GM19099 (cell line): ENCODE results near the gene BUD23.

Experiments used
- POLR2A ChIP-seq: IDR thresholded peaks from 3 replicates; pipeline ENCODE4 v1.6.1; 2011; ENCODE audit warnings: low read depth; ENCODE audit not compliant: insufficient read length; ENCODE audit errors: extremely low read depth

BUD23 gene

DNA sequence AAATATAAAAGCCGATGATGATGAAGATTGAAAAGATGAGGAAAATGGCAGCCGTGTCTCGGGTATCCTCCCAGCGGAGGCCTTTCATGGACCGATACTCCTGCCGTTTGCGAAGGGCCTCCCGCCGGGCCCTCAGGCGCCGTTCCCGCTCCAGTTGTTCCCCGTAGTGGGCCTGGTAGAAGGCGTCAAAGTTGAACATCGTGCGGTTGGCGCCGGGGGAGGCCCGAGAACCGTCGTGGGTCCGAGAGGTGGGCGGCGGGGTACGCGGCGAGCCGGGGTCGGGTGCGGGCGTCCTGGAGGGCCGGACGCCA is 697 bp upstream of the BUD23 start:
- TF ChIP-seq POLR2A = no peak

DNA sequence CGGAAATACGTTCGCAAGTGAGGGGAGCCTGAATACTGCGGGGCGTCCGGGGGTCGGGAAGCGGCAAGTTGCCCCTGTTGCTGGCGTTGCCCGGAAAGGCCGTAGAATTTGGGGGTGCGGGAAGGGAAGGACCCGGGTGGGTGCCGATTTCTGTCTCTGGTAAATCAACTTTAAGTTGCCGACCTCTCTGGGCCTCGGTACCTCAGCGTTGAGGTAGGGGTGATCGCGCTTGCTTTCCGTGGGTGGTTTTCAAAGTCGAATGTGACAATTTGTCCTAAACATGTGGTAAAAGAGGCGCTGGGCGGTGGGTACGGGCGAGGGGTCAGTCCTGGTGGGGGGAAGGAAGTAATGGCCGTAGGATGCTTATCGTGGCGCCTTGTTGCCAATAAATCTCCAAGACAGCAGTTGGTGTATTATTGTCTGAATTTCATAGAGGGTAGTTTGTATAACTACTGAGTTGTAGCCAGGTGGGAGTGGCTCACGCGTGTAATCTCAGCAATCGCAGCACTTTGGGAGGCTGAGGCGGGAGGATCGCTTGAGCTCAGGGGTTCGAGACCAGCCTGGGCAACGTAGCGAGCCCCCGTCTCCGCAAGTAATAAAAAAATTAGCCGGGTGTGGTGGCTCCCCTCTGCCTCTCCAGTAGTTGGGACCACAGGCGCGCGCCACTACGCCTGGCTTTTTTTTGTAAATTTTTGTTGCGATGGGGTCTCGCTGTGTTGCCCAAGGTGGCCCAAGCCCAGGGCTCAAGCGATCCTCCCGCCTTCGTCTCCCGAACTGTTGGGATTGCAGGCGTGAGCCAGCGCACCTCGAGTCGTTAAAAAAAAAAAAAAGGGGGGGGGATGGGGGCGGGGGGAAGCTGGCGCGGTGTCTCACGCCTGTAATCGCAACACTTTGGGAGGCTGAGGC is 644 bp downstream of the BUD23 start:
- no peak for TF ChIP-seq POLR2A

DNA sequence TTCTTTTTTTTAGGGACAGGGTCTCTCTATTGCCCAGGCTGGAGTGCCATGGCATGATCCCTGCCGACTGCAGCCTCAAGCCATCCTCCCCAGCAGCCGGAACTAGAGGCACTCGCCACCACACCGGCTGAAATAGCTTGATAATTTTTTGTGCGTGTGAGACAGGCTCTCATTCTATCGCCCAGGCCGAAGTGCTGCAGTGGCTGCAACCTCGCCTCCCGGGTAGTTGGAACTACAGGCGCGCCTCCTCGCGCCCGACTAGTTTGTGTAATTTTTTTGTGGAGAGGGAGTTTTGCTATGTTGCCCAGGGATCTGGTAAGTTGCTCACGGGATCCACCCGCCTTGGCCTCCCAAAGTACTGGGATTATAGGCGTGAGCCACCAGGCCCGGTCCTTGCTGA is 1.9 kb downstream of the BUD23 start:
- no peak for TF ChIP-seq POLR2A

DNA sequence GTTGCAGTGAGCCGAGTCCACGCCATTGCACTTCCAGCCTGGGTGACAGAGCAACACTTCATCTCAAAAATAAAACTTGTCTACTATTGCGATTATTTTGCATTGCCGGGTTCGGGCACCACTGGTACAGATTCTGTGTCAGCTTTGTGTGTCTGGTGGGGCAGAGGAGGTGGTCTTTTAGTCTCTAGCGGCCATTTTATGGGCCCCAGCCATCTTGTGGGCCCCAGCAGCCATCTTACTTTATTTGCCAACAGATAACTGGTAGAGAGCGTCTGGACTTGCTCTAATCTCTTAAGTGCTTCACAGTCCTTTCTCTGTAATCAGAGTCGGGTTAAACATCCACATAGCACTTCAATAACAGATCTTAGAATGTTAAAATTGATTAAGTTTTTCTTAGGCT is 4.9 kb downstream of the BUD23 start:
- no peak for TF ChIP-seq POLR2A

DNA sequence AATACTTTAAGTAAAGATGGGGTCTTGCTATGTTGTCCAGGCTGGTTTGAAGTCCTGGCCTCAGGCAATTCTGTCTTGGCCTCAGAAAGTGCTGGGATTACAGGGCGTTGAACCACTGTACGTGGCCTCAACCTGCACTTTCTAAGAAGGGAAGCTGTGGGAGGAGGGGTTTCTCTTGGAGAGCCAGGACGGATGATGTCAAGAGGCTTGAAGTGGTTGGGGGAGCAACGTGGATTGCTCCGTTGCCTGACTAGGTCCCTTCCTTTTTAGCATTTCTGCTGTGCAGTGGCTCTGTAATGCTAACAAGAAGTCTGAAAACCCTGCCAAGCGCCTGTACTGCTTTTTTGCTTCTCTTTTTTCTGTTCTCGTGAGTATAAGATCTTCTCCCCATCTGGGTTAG is 7.2 kb downstream of the BUD23 start:
- no peak for TF ChIP-seq POLR2A

DNA sequence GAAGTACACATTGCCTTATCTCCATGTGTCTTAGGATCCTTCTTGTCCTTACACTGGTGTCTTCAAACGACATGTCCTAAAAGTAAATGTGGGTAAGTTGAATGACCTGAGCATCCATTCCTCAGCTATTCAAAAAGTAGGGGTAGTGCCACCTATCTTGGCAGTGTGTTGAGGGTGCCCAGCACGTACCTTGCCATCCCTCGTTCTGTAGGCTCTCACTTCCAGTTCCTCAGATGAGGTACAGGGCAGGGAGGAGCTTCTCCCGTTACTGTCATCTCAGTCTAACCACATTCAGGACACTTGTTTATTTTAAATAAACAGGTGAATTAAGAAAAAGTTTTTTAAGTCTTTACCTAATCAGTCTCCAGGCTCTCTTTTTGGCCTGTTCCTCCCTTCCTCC is 13.0 kb downstream of the BUD23 start:
- no peak for TF ChIP-seq POLR2A

DNA sequence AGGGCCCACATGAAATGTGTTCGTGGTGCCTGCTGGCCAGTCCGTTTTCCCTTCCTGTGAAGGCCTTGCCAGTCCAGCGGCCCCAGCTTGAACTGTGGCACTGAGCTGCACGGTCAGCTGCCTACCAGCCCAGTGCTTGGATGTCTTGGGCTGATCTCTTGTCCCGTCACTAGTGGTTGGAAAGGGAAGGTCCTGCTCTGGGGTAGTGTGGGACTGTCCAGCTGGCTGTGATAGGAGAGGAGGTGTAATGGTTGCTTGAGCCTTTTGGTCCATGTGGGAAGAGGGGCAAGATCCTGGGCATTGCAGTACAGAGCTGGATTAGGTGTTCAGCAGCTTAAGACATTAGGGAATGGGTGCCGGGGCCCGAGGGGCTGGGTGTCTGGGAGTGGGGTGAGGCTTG is 15.0 kb downstream of the BUD23 start:
- no peak for TF ChIP-seq POLR2A

DNA sequence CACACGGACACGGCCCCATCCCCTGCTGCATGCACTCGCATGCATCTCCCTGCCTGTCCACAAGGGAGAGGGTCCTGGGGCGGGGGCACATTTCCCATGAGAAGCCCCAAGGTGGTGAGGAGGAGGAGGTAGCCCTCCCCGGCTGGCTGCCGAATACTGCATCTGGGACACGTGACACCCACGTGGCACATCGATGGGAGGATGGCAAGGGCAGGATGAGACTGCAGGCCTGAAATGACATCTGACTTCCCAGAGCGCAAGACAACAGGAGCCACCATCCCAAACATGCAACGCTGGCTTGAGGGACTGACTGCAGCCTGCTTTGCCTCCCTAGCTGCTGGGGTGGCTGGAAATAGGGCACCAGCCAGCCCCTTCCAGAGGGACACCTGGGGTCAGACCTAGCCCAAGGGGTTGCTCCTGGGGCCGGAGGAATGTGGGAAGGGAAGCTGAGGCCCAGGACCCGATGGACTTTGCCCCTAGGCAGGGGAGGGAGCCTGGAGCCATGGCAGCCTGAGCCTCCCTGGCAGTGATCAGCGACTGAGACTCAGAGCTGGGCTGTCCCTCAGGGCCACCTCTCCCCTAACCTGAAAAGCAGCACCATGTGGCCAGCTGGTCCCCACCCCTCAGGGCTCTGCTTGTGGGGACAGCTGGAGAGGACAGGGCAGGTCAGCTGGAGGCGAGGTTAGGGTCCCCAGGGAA is 16.1 kb downstream of the BUD23 start:
- no peak for TF ChIP-seq POLR2A

DNA sequence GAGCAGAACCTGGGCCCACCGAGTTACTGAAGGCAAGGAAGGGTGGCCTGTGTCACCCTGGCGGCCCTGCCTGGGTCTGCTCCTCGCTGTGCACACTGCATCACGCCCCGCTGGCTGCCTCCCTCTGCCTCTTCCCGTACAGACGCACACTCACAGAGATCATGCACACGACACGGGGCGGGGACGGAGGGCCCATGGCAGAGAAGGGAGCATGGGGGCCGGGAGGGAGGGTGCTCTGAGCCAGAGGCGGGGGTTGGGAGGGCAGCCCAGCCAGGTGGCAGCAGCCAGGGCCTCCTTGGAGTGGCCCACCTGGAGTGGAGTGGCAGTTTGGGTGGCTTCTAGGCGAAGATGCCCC is 16.6 kb downstream of the BUD23 start:
- TF ChIP-seq POLR2A = no peak

DNA sequence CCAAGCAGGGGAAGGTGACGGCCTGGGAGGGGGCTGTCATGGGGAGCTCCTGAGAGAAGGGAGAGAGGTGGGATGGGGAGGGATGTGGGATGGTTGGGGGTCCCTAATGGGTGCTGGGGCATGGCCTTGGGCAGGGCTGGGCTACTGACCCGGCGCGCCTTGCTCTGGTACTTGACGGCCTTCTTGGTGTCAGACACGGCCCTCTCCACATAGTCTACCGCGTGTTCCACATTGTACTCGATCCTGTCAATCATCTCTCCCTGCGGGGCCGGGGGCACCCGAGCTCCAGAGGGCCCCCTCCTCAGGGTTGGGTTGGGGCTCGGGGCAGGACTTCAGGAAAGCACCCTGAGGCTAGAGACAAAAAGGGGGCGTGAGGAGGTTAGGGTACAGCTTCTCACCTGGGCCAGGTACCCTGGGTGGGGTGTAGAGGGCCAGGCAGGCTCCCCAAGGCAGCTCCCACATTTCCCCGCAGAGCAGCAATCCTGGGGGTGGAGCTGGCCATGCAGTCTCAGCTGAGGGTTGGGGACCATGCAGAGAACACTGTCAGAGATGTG is 17.3 kb downstream of the BUD23 start:
- TF ChIP-seq POLR2A = no peak

DNA sequence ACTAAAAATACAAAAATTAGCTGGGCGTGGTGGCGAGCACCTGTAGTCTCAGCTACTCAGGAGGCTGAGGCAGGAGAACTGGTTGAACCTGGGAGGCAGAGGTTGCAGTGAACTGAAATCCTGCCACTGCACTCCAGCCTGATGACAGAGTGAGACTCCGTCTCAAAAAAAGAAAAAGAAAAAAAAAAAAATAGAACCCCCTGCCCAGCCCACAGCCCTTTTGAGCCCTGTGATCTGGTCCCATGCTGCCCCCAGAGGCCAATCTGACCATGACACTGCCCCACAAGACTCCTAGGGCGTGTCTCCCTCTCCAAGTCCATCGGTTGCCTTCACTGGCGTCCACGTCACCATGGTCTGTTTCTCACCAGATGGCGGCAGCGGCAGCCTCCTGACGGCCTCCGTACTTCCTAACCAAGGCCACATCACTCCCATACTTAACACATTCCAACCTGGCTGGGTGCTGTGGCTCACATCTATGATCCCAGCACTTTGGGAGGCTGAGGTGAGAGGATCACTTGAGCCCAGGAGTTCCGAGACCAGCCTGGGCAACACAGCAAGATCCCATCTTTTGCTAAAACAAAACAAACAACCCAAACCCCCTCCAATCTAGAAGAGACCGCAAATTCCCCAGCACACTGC is 18.1 kb downstream of the BUD23 start:
- TF ChIP-seq POLR2A = no peak

DNA sequence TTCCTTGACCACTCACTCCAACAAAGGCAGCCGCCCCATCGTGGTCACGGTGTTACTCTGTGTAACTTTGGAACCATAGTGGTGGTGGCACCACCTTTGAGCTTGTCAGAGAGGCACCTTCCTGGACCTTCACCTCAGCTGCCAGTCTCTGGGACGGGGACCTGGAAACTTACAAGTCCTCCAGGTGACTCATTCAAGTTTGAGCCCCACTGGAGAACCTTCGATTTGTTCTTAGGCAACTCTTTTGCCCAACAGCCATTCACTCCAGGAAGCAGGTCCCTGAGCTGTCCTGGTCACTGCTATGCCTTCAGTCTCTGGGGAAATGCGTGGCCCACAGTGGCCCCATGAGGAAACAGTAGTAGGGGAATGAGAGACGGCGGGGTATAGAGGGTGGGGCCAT is 18.8 kb downstream of the BUD23 start:
- TF ChIP-seq POLR2A = no peak

DNA sequence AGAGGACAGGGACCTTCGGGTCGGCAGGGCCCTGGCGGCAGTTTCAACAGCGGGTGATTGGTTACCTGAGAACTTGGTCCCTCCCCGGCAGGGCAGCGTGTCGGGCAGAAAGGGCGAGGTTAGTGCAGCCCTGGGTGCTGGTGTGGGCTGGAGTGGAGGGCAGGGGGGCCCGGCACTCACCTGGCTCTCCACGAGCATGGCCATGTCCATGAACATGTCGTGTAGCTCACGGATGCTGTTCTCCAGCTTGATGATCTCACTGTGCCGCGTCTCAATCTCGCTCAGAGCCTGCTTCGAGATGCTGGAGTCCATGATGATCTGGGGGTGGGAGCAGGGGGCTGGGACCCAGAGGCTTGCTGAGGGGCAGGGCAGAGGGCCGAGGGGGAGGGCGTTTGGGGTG is 19.3 kb downstream of the BUD23 start:
- no peak for TF ChIP-seq POLR2A

DNA sequence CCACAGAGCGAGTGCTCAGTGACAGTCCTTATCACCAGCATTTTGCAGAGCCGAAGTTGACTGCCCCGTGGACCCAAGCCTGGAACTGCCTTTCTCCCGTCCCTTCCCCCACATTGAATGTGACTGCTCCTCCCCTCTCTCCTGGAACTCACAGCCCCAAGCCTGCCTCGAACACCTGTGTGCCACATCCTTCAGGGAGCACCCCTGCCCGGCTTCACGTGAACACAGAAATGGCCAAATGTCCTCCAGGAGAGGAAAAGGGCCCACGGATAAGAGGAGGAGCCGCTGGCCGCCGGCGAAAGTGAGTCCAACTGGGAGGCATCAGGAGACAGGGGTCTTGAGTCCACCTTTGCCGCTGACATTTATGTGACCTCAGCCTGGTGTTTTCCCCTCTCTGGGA is 19.8 kb downstream of the BUD23 start:
- no peak for TF ChIP-seq POLR2A

DNA sequence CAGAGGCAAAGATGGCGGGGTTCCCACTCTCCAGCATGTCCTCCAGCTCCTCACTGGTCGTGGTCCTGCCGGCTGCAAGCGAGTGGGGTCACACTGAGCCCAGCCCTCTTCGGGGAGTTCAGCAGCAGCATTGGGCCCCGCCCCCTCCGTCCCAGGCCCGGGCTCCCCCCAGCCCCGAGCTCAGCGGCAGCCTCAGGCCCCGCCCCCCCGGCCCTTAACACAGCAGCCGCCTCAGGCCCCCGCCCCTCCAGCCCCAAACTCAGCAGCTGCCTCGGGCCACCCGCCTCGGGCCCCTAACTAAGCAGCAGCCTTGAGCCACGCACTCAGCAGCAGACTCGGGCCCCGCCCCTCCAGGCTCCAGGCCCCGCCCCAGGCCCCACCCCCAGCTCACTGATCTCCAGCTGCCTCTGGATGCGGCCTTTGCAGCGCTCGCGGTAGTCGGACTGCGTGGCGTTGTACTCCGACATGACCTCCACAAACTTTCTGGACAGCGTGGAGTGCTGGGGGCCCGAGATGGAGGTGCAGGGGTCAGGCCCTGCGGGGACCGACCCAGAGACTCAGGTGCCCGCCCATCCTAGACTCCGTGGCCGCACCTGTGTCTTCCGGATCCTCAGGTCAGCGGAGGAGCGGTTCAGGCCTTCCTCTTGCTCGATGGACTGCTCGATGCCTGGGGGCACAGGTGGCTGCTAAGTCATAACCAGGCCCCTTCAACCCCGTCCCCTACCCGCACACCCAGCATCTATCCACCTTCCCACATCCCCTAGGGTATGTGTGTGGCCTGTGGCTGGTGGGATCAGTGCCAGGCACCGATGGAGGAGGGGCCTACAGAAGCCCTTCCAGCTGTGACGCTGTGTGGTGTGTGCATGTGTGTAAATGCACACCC is 20.6 kb downstream of the BUD23 start:
- TF ChIP-seq POLR2A = no peak
